ENCODE data around the gene CPB1. TPM values are rescaled to one million over a fixed set of nuclear protein-coding genes. Genes with fewer than 3 reads are reported as not detected.

CPB1 gene
- total RNA-seq, 4 donors from 2014 or later, result 1.1 TPM; not detected in 3

DNA sequence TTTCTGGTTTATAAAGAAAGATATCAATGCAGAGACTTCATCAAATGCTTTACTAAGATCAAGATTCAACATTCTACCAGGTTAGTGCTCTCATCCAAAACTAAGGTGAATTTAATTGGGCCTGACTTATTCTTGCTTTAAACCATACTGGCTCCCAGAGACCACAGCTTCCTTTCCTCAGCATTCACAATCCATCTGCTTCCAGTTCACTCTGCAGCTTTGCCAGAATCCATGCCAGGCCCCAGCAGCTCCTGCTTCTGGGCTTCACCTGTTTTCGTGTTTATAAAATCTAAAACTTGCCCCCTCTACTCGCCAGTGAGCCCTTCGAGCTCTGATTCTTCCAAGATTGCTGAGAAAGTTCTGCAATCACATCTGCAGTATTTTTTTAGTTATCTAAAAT lies 2.3 kb downstream of the CPB1 start:
- DNase-seq, result no peak
- WGBS, 2 donors, result 90 to 92% methylated on average over 3 of the region's 3 CpGs
- Histone ChIP-seq H3K4me3 (replicated peaks in 1 of 3) (no peak overlapping the region), H3K4me1 (no peaks in the 10 kb centered on the region), H3K27me3 (no peaks in the 10 kb centered on the region), H3K9me3 (no peaks in the 10 kb centered on the region), H3K36me3 (no peaks in the 10 kb centered on the region), H3K27ac (no peak overlapping the region)
- intact Hi-C loops (cut with DNase I), result no loop called here
- TF ChIP-seq, protein P1, sequence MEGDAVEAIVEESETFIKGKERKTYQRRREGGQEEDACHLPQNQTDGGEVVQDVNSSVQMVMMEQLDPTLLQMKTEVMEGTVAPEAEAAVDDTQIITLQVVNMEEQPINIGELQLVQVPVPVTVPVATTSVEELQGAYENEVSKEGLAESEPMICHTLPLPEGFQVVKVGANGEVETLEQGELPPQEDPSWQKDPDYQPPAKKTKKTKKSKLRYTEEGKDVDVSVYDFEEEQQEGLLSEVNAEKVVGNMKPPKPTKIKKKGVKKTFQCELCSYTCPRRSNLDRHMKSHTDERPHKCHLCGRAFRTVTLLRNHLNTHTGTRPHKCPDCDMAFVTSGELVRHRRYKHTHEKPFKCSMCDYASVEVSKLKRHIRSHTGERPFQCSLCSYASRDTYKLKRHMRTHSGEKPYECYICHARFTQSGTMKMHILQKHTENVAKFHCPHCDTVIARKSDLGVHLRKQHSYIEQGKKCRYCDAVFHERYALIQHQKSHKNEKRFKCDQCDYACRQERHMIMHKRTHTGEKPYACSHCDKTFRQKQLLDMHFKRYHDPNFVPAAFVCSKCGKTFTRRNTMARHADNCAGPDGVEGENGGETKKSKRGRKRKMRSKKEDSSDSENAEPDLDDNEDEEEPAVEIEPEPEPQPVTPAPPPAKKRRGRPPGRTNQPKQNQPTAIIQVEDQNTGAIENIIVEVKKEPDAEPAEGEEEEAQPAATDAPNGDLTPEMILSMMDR (IDR thresholded peaks at IDR 0.05), result no peak
- no peak for TF ChIP-seq POLR2A (IDR thresholded peaks at IDR 0.05)

DNA sequence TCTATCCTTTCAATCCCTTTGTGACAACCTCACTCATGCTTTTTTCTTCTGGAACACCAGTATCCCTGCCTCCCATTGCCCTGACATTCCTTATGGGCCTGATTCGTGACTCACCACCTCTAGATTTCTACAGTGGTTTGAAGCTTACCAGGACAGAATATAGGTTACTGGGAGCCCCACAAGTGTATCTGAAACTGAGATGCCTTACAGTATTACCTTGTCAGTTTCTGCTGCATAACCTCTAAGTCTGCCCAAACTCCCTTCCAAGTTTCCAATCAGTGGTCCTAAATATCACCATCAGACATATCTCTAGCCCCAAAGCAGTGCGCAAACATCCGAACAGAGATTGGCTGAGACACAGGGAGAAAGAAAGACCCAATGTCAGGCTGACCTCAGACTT lies 5.6 kb downstream of the CPB1 start:
- intact Hi-C loops (cut with DNase I), result no loop called here
- Histone ChIP-seq H3K27ac (no peak overlapping the region), H3K9me3 (no peaks in the 10 kb centered on the region), H3K27me3 (no peaks in the 10 kb centered on the region), H3K4me3 (replicated peaks in 1 of 3) (no peak overlapping the region), H3K36me3 (no peaks in the 10 kb centered on the region), H3K4me1 (no peaks in the 10 kb centered on the region)
- no peak for DNase-seq
- TF ChIP-seq POLR2A (IDR thresholded peaks at IDR 0.05), result no peak
- TF ChIP-seq, protein P1 (IDR thresholded peaks at IDR 0.05), result no peak
- 91 to 94% methylated on average over 3 of the region's 3 CpGs for WGBS, 2 donors

DNA sequence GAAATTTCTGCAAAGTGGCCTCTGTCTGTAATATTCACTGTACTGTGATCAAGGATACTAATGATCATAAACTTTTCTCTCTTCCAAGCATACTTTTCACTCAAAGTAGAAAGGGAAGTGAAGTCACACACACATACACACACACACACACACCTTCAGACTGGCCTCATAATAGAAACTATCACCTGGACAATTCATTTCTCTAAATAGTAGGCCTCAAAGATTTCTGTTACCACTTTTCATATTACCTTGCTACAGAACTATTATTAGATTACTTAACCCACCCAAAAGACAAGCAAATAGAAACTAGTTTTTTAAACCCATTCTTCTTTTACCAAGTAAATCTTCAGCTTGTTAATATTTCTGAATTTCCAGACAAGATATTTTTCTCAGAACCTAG lies 12.2 kb downstream of the CPB1 start:
- no peaks in the 10 kb centered on the region for H3K9me3 ChIP-seq
- H3K36me3 ChIP-seq, result no peaks in the 10 kb centered on the region
- intact Hi-C loops (cut with DNase I), result no loop called here
- H3K4me1 ChIP-seq, result no peaks in the 10 kb centered on the region
- H3K27ac ChIP-seq, result no peak overlapping the region
- no peak for DNase-seq
- H3K4me3 ChIP-seq (replicated peaks in 1 of 3), result no peak overlapping the region
- H3K27me3 ChIP-seq, result no peaks in the 10 kb centered on the region
- TF ChIP-seq, protein P1 (IDR thresholded peaks at IDR 0.05), result no peak
- no peak for TF ChIP-seq POLR2A (IDR thresholded peaks at IDR 0.05)

DNA sequence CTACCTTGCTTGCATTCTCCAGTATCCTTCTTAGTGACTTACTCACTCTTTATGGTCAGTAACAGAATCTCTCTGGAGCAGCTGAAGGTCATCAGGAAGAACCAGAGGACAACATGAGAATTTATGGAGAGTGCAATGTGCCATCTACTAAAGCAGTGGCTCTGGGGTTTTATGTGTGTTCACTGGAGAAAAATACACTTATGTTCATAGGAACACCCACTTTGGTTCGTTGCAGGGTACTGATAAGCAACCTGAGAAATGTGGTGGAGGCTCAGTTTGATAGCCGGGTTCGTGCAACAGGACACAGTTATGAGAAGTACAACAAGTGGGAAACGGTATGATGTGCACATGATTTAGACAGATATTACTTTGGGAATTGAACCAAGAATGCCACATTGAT lies 12.8 kb downstream of the CPB1 start:
- Histone ChIP-seq H3K27me3 (no peaks in the 10 kb centered on the region), H3K27ac (no peak overlapping the region), H3K9me3 (no peaks in the 10 kb centered on the region), H3K4me3 (replicated peaks in 1 of 3) (no peak overlapping the region), H3K36me3 (no peaks in the 10 kb centered on the region), H3K4me1 (no peaks in the 10 kb centered on the region)
- DNase-seq, result no peak
- intact Hi-C loops (cut with DNase I), result no loop called here
- WGBS, 2 donors, result 84 to 94% methylated on average over 4 of the region's 4 CpGs
- TF ChIP-seq, protein P1 (IDR thresholded peaks at IDR 0.05), result no peak
- no peak for TF ChIP-seq POLR2A (IDR thresholded peaks at IDR 0.05)

DNA sequence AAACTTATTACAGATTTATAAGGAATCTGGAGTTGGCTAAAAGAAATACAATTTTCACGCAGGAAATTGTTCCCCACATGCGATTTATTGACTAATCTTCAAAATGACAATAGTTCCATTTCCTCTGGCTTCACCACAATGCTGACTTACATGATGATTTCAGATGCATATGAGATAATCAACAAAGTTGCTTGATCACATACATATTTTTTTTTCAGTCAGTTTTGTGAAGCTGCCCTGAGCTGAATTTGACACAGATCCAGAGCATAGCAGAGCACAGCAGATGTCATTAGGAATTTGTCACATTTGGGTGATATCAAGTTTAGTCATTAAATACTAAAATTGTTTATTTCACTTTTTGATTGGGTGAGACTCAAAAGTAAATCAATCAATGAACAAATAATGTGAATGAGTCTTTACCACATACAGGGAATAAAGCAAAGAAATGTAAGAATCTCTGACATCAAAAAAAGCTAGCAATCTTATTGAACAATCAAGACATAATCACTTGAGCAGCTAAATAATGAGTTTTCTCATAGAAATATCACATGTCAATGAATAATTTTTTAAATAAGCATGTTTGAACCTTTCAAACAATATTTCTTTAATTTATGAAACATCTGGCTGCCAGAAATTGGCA lies 18.3 kb downstream of the CPB1 start:
- Histone ChIP-seq H3K9me3 (no peaks in the 10 kb centered on the region), H3K27me3 (no peaks in the 10 kb centered on the region), H3K4me3 (replicated peaks in 1 of 3) (no peak overlapping the region), H3K36me3 (no peaks in the 10 kb centered on the region), H3K4me1 (no peaks in the 10 kb centered on the region), H3K27ac (no peak overlapping the region)
- WGBS, 2 donors, result 88 to 90% methylated on average over 2 of the region's 2 CpGs
- intact Hi-C loops (cut with DNase I), result no loop called here
- no peak for TF ChIP-seq POLR2A (IDR thresholded peaks at IDR 0.05)
- TF ChIP-seq, protein P1 (IDR thresholded peaks at IDR 0.05), result no peak
- DNase-seq, result no peak
